Activated CD4-positive, alpha-beta T cell treated with anti-CD3 and anti-CD28 coated beads, Interleukin-2, Interleukin-6, amounts not matched to agents 100 ng/mL and 50 ng/mL, durations not matched to agents 16 hours and 8 hours (primary cell): ENCODE measurements around the gene MT1B.
"Not testable (repeated sequence)": the region's sequence is repeated elsewhere in the genome, so short reads cannot be mapped to it uniquely, and the experiment has no call there.

ENCODE experiments used
- DNase-seq: peaks from one replicate; pipeline ENCODE4 v3.0.0-alpha.2; 2020

The MT1B gene

DNA sequence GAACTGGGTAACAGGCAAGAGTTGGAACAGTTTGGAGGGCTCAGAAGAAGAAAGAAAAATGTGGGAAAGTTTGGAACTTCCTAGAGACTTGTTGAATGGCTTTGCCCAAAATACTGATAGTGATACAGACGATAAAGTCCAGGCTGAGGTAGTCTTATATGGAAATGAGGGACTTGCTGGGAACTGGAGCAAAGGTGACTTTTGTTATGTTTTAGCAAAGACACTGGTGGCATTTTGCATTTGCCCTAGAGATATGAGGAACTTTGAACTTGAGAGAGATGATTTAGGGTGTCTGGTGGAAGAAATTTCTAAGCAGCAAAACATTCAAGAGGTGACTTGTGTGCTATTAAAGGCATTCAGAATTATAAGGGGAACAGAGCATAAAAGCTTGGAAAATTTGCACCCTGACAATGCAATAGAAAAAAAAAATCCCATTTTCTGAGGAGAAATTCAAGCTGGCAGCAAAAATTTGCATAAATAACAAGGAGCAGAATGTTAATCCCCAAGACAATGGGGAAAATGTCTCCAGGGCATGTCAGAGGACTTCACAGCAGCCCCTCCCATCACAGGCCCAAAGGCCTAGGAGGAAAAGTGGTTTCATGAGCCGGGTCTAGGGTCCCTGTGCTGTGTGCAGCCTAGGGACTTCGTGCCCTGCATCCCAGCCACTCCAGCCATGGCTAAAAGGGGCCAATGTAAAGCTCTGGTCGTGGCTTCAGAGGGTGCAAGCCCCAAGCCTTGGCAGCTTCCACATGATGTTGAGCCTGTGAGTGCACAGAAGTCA lies 29.8 kb upstream of the MT1B start:
- not testable (repeated sequence) for DNase-seq

DNA sequence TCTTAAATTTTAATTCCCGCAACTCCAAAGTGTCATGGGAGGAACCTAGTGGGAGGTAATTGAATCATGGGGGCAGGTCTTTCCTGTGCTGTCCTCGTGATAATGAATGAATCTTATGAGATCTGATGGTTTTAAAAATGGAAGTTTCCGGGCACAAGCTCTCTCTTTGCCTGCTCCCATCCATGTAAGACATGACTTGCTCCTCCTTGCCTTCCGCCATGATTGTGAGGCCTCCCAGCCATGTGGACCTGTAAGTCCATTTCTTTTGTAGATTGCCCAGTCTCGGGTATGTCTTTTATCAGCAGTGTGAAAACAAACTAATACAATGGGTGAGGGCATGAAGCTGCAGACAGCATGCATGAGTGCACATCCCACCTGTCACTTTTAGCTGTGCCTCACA lies 28.5 kb upstream of the MT1B start:
- not testable (repeated sequence) for DNase-seq

DNA sequence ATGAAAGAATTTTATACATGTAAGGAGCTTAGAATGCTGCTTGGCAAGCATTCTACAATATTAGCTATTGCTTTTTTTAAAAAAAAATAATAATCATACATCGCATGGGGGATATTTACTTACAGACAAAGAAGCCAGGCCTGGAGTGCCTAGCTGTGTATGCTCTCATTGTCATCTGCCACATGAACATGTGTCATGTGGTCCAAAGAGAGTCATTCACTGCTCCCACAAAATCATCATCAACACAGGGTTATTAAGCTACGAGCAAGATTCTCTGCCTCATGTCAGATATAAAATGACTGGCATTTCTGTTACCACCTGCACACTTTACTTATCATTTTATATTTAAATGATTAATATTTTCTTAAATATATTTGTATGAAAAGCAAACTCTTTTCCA lies 28.0 kb upstream of the MT1B start:
- no peak for DNase-seq

DNA sequence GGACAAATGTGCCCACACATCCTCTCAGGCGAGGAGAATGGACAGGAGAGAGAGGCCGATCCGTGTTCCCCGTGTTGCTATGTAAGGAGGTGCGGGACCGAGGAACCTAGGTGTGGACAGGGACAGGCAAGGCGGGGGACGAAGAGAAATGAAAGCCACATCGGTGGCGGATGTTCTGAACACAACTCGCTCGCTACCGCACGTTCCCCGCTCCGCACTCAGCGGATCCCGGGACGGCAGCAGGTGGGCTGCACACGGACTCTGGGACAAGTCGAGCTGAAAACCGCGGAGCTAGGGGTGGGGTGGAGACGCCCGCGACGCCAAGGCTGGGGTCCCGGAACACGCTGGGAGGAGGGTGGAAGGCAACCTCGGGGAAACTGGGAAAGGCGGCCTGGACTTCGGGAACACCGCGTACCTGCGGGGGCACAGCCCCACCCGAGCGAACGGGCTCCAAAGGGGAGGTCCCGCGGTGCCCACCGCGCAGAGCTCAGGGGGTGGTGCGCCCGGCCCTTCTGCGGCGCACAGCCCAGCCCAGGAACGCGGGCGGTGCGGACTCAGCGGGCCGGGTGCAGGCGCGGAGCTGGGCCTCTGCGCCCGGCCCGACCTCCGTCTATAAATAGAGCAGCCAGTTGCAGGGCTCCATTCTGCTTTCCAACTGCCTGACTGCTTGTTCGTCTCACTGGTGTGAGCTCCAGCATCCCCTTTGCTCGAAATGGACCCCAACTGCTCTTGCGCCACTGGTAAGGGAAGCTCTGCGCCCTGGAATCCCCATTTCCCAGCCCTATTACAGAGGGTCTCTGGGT lies 26.3 kb upstream of the MT1B start, which contains the start of gene MT1E:
TSS of gene MT1E (plus strand) at position 642 of the 803 bp plus-strand sequence. CDS start at position 713, 71 bp downstream.
- peak; percentile 72 for DNase-seq

DNA sequence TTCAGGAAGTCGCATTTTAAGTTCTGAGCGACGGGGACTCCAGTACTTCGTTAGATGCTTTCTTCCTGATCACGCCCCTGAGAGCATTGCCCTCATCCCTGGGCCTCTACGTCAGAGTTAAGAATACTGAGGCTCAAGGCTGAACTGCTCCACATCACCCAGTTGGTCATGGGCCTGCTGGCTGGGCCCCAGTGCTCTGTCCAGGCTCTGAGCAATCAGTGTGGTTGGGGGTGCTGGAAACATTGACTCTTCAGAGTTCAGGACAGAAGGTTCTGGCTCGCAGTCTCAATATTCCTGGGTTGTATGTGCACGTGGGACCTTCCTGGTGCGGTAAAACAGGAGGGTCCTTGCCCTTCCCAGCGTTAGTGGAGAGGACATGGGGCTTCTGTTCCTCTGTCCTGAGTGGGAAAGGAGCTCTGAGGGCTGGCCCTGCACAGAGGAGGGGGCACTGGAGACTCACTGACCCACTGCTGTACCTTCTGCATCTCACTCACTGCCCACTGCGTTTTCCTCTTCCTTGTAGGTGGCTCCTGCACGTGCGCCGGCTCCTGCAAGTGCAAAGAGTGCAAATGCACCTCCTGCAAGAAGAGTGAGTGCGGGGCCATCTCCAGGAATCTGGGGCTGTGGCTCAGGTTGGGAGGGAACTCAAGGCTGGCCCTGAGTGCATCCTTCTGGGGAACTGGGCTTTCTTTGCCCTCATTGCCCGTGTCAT lies 25.6 kb upstream of the MT1B start:
- no peak for DNase-seq

DNA sequence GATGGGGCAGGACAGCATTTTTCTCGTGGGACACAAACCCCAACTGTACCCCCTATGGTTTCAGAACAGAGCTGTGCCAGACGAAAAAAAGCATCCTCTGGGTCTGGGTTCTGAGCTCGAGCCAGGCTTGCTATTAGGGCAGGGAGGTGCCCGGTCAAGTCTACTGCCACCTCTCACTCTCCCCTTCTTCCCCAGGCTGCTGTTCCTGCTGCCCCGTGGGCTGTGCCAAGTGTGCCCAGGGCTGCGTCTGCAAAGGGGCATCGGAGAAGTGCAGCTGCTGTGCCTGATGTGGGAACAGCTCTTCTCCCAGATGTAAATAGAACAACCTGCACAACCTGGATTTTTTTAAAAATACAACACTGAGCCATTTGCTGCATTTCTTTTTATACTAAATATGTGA lies 25.0 kb upstream of the MT1B start:
- DNase-seq, result no peak

DNA sequence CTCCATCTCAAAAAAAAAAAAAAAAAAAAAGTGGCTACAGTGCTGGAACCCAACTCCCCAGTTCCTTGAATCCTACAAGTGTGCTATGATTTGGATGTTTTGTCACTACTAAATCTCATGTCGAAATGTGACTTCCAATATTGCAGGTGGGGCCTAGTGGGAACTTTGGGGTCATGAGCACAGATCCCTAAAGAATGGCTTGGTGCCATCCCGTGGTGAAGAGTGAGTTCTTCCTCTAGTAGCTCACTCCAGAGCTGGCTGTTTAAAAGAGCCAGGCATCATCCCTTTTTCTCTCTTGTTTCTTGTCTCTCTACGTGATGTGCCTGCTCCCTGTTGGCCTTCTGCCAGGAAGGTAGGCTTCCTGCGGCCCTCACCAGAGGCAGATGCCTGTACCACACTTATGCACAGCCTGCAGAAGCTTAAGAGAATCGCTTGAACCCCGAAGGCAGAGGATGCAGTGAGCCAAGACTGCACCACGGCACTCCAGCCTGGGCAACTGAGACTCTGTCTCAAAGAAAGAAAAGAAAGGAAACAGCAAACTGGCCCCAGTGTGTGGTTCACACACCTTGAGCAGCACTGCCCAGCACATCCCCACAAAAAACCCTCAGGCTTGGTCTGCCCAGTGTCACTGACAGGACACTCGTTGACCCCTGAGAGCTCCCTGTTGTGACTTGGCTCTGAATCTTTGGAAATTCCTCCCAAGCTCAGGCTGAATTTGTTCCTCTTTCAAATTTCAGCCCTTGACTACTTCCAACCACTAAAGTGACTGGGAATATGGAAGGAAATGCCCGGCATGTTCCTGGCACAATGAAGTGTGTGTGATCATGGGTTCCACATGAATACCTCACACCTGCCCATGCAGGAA lies 23.0 kb upstream of the MT1B start:
- no peak for DNase-seq

DNA sequence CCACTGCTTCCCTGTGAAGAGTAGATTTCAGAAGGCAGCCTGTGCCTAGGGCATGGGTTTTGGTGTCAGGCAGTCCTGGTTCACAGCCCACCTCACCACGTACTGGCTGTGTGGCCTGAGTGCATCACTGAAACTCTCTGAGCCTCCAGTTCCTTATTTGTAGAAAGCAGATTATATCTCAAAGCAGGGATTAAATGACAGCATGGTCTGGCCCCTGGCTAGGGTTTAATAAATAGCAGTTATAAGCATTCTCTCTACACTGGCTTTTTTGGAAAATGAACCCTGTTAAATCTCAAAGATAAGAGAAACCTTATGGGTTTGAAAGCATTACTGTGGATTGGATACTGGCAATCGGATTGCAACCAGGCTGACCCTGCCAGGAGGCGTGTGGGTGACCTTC lies 22.2 kb upstream of the MT1B start:
- DNase-seq, result no peak

DNA sequence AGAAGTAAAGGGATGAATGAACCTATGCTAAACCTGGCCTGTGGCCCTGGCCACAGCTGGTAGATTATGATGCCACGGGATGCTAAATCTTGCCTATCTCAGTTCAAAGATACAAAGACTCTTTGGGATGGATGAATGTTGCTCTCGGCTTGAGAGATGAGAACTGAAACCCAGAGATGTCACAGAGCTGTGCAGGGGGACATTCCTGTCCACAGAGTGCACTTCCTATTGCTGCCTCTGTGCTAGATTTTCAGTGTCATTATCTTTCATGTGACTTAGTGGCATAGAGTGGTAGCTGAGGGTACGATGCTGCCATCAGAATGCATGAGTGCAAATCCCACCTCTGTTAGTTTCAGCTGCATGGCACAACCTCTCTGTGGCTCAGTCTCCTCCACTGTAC lies 21.6 kb upstream of the MT1B start:
- DNase-seq, result no peak

DNA sequence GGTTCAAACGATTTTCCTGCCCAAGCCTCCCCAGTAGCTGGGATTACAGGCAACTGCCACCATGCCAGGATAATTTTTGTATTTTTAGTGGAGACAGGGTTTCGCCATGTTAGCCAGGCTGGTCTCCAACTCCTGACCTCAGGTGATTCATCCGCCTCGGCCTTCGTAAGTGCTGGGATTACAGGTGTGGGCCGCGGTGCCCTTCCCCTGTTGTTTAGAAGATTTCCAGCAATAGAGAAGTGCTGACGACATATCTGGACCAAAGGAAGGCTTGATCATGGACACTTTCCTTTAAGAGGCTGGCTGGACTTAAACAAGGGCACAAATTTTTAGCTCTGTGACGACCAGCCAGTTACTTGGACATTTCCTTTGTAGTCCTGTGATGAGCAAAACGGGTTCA lies 20.5 kb upstream of the MT1B start:
- no peak for DNase-seq

DNA sequence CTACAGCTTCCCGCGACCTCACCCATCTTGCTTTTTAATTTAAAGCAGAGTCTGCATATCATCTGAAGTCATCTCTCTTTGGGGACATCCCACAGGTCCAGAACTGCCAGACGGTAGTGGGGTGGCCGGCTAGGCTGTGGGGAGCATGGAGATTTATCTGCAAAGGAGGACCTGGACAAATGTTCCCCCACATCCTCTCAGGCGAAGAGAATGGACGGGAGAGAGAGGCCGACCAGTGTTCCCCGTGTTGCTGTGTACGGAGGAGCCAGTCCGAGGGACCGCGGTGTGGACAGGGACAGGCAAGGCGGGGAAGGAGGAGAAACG lies 19.9 kb upstream of the MT1B start:
- DNase-seq, result no peak

DNA sequence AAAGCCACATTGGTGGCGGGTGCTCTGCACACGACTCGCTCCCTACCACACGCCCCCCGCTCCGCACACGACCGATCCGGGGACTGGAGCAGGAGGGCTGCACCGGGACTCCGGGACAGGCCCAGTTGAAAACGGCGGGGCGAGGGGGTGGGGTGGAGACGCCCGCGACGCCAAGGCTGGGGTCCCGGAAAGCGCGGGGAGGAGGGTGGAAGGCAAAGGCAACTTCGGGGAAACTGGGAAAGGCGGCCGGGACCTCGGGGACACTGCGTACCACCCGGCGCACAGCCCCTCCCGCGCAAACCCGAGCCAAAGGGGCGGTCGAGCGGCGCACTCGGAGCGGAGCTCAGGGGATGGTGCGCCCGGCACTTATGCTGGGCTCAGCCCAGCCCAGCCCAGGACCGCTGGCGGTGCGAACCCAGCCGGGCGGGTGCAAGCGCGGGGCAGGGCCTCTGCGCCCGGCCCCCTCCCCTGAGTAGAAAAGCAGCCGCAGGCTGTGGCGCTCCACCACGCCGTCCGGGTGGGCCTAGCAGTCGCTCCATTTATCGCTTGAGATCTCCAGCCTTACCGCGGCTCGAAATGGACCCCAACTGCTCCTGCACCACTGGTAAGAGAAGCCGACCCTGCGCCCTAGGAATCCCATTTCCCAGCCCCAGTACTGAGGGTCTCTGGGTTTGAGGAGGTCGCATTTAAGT lies 19.4 kb upstream of the MT1B start, which contains the start of gene MT1M:
TSS of gene MT1M (plus strand) at position 504 of the 692 bp plus-strand sequence. CDS start at position 577, 73 bp downstream.
- DNase-seq, result no peak

DNA sequence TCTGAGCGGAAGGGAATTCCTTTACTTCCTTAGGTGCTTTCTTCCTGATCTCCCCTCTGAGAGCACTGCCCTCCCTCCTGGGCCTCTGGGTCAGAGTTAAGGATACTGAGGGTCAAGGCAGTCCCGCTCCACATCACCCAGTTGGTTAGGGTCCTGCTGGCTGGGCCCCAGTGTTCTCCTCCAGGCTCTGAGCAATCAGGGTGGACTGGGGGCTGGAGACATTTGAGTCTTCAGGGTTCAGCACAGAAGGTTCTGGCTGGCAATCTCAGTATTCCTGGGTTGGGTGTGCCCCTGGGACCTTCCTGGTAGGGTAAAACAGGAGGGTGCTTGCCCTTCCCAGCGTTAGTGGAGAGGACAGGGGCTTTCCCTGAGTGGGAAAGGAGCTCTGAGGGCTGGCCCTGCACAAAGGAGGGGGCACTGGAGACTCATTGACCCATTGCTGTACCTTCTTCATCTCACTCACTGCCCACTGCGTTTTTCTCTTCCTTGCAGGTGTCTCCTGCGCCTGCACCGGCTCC lies 18.8 kb upstream of the MT1B start:
- DNase-seq, result no peak

DNA sequence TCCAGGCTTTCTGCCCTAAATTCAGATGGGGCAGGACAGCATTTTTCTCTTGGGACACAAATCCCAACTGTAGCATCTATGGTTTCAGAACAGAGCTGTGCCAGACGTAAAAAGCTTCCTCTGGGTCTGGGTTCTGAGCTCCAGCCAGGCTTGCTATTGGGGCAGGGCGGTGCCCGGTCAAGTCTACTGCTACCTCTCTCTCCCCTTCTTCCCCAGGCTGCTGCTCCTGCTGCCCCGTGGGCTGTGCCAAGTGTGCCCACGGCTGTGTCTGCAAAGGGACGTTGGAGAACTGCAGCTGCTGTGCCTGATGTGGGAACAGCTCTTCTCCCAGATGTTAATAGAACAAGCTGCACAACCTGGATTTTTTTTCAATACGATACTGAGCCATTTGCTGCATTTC lies 18.2 kb upstream of the MT1B start:
- DNase-seq, result no peak

DNA sequence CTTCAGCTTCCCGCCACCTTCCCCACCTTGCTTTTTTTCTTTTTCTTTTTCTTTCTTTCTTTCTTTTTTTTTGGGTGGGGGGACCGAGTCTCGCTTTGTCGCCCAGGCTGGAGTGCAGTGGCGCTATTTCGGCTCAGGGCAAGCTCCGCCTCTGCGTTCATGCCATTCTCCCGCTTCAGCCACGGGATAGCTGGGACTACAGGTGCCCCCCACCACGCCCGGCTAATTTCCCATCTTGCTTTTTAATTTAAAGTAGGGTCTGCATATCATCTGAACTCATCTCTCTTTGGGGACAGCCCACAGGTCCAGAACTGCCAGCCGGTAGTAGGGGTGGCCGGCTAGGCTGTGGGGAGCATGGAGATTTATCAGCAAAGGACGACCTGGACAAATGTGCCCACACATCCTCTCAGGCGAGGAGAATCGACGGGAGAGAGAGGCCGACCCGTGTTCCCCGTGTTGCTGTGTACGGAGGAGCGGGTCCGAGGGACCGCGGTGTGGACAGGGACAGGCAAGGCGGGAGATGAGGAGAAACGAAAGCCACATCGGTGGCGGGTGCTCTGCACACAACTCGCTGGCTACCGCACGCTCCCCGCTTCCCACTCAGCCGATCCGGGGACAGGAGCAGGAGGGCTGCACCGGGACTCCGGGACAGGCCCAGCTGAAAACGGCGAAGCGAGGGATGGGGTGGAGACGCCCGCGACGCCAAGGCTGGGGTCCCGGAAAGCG lies 16.8 kb upstream of the MT1B start:
- DNase-seq, result no peak

DNA sequence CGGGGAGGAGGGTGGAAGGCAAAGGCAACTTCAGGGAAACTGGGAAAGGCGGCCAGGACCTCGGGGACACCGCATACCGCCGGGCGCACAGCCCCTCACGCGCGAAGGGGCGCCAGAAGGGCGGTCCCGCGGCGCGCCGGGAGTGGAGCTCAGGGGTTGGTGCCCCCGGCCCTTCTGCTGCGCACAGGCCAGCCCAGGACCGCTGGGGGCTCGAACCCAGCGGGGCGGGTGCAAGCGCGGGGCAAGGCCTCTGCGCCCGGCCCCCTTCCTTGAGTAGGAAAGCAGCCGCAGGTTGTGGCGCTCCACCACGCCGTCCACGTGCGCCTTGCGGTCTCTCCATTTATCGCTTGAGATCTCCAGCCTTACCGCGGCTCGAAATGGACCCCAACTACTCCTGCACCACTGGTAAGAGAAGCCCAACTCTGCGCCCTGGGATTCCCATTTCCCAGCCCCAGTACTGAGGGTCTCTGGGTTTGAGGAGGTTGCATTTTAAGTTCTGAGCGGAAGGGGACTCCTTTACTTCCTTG lies 16.2 kb upstream of the MT1B start:
- no peak for DNase-seq

DNA sequence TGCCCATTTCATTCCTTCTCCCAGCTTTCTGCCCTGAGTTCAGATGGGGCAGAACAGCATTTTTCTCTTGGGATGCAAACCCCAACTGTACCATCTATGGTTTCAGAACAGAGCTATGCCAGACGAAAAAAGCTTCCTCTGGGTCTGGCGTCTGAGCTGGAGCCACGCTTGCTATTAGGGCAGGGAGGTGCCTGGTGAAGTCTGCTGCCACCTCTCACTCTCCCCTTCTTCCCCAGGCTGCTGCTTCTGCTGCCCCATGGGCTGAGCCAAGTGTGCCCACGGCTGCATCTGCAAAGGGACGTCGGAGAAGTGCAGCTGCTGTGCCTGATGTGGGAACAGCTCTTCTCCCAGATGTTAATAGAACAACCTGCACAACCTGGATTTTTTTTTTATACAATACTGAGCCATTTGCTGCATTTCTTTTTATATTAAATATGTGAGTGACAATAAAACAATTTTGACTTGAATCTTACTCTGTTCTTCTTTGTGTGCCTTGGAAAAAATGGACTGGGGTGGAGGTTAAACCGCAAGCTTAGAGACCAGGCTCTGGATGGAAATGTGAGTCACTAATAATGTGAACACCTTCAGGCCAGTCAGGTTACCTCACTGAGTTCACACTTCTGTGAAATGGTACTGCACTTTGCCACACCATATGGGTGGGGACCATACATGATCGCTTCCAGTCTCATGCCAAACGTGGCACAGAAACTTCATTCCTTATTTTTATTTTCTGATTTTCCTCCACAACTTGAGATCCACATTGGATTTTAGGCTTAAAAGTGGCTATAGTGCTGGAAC lies 14.9 kb upstream of the MT1B start:
- DNase-seq, result no peak

DNA sequence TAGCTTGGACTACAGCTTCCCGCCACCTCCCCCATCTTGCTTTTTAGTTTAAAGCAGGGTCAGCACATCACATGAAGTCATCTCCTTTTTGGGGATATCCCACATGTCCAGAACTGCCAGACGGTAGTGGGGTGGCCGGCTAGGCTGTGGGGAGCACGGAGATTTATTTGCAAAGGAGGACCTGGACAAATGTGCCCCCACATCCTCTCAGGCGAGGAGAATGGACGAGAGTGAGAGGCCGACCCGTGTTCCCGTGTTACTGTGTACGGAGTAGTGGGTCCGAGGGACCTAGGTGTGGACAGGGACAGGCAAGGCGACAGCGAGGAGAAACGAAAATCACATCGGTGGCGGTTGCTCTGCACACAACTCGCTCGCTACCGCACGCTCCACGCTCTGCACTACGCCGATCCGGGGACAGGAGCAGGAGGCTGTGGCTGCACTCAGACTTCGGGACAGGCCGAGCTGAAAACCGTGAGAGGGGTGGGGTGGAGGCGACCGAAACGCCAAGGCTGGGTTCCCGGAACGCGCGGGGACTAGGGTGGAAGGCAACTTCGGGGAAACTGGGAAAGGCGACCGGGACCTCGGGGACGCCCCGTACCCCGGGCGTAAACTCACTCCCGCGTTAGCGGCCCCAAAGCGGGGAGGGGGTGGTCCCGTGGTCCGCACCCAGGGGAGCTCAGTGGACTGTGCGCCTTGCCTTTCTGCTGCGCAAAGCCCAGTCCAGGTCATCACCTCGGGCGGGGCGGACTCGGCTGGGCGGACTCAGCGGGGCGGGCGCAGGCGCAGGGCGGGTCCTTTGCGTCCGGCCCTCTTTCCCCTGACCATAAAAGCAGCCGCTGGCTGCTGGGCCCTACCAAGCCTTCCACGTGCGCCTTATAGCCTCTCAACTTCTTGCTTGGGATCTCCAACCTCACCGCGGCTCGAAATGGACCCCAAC lies 13.6 kb upstream of the MT1B start, which contains the start of gene MT1A:
TSS of gene MT1A (plus strand) at position 853 of the 937 bp plus-strand sequence. CDS start at position 926, 73 bp downstream.
- no peak for DNase-seq

DNA sequence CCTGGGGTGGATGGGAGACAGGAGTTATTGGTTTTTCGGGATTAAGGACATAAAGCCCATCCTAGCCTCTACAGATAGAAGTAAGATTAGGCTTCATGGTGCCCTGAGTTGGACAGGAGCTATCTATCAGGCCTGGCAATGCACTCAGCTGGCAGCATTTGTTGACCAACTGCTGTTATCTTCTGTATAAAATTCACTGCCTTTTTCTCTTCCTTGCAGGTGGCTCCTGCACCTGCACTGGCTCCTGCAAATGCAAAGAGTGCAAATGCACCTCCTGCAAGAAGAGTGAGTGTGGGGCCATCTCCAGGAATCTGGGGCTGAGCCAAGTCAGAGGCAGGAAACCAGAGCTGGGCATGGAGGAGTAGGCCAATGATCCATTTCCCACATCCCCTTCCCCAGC lies 12.6 kb upstream of the MT1B start:
- no peak for DNase-seq
